Spleen (tissue), 11 donors: ENCODE data around the gene STAP1. TPM values are rescaled to one million over a fixed set of nuclear protein-coding genes. Genes with fewer than 3 reads are reported as not detected.
"Not testable (repeated sequence)": the region's sequence is repeated elsewhere in the genome, so short reads cannot be mapped to it uniquely, and the experiment has no call there.

ENCODE experiments used
- DNase-seq: peaks from one replicate; pipeline ENCODE4 v3.0.0-alpha.2; 2020
- H3K27ac ChIP-seq, 8 donors: fragments of 200-600 bp; sonication (generic) in 7 of 8; 1 replicate in 4 of 8; 2 replicates in 4 of 8; pipeline versions ENCODE4 v1.5.0 to v1.8.0; 2016 to 2021; ENCODE audit warnings: inconsistent platforms in 4 of 8, mild to moderate bottlenecking in 4 of 8, moderate library complexity in 1 of 8
- H3K27me3 ChIP-seq, 7 donors: fragments of 200-600 bp; sonication (generic) in 6 of 7; replicated peaks in 1 of 7; 1 replicate in 4 of 7; 2 replicates in 3 of 7; pipeline versions ENCODE4 v1.5.0 to v1.8.0; 2016 to 2021; ENCODE audit warnings: inconsistent platforms in 3 of 7, mild to moderate bottlenecking in 1 of 7
- H3K36me3 ChIP-seq, 6 donors: fragments of 200-600 bp; sonication (generic) in 5 of 6; 1 replicate in 4 of 6; 2 replicates in 2 of 6; pipeline versions ENCODE4 v1.5.0 to v1.8.0; 2016 to 2021; ENCODE audit warnings: inconsistent platforms in 2 of 6
- H3K4me1 ChIP-seq, 6 donors: fragments of 200-600 bp; sonication (generic) in 5 of 6; 1 replicate in 3 of 6; 2 replicates in 3 of 6; pipeline versions ENCODE4 v1.5.0 to v1.8.0; 2016 to 2021; ENCODE audit warnings: inconsistent platforms in 3 of 6
- H3K4me3 ChIP-seq, 8 donors: fragments of 200-600 bp; sonication (generic) in 7 of 8; 1 replicate in 4 of 8; 2 replicates in 4 of 8; pipeline versions ENCODE4 v1.5.0 to v1.8.0; 2016 to 2021; ENCODE audit warnings: inconsistent platforms in 4 of 8, mild to moderate bottlenecking in 4 of 8, moderate library complexity in 2 of 8
- H3K9me3 ChIP-seq, 8 donors: fragments of 200-600 bp; sonication (generic) in 7 of 8; 1 replicate in 4 of 8; 2 replicates in 4 of 8; pipeline versions ENCODE4 v1.5.0 to v1.8.0; 2016 to 2021; ENCODE audit warnings: inconsistent platforms in 4 of 8
- POLR2A ChIP-seq, 3 donors: fragments of 450-650 bp; IDR thresholded peaks; one replicate each; pipeline ENCODE4 v1.5.1; 2017; ENCODE audit warnings: antibody characterized with exemption in 3 of 3, mild to moderate bottlenecking in 1 of 3
- POLR2AphosphoS5 ChIP-seq, 3 donors: sonication (generic); formaldehyde crosslinking; IDR thresholded peaks; one replicate each; pipeline ENCODE4 v1.5.1; 2017; ENCODE audit warnings: antibody characterized with exemption in 3 of 3
- WGBS, 5 donors: extraction: QIAGEN DNeasy Blood & Tissue Kit in 3 of 5; methylation state at CpG; one replicate each; pipeline versions ENCODE4 v1.1.5 to v1.1.7; 2013 to 2018; 5-methylcytosine and 5-hydroxymethylcytosine counted together
- intact Hi-C: fragments of 100-400 bp; cut with DNase I; formaldehyde crosslinking; loops from one replicate; pipeline ENCODE4 v1.15.0; 2023; ENCODE audit warnings: low total_unique reads
- polyA plus RNA-seq, 3 donors: library from polyadenylated mRNA; stranded (reverse); fragments of 200-250 nt; gene quantifications; one replicate each; pipeline ENCODE4 v1.2.1, GENCODE V29; 2013
- total RNA-seq, 7 donors: library from RNA; depleted of rRNA in 3 of 7; stranded (reverse); fragments of >200 nt in 3 of 7; fragmentation: NEBNext Ultra II Directional in 4 of 7; extraction: Animal tissue kit (Norgen Biotek cat#: 25700) in 4 of 7; gene quantifications; one replicate each; pipeline versions ENCODE4 v1.1.0 to v1.2.1, GENCODE V29; 2016 to 2021
- TF ChIP-seq, protein P1 (sequence below), 11 experiments: fragments of 200-600 bp in 7 of 11; fragments of 450-650 bp in 4 of 11; sonication (generic) in 4 of 11; IDR thresholded peaks in 8 of 11; conservative IDR thresholded peaks in 3 of 11; 1 replicate in 7 of 11; 2 replicates in 4 of 11; pipeline versions ENCODE4 v1.4.0 to v1.8.0; 2016 to 2021; ENCODE audit warnings: antibody characterized with exemption in 11 of 11, inconsistent platforms in 4 of 11, mild to moderate bottlenecking in 1 of 11
- donor health status: healthy with polysubstance abuse.
- donor health status: DM: no; HTN: no; CAD: no; lungs with moderate emphysema.
- donor health status: DM: no; HTN: no; CAD: no.
- donor health status: Bipolar disorder and iron deficiency.
- donor health status: healthy.
- donor health status: DM: no; HTN: no; CAD: no.
- donor health status: DM: yes; HTN: yes; CAD: no.

STAP1 gene
- total and polyA plus RNA-seq, 10 donors: 22.3 to 74.1 (median 25.7) TPM

DNA sequence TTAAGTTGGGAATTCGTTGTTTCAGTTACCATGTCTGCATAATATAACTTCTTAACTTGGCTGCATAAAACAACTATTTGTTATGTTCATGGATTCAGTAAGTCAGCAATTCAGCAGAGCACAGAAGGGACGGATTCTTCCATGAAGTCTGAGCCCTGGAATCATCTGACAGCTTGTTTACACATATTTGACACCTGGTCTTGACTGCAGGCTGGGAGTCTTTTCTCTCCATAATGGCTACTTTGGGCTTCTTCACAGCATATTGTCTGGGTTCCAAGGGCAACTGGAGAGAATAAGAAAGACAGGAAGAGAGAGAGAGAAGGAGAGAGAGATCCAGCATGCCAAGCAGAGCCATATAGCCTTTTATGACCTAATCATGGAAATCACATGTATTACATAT, 36.3 kb upstream of the STAP1 start:
- Histone ChIP-seq H3K36me3 (peaks cover 0 to 59% (median 11%) of the 10 kb centered on the region in 6 donors), H3K4me1 (peaks cover 3 to 27% (median 8%) of the 10 kb centered on the region in 6 donors), H3K9me3 (no peaks in the 10 kb centered on the region), H3K27me3 (no peaks in the 10 kb centered on the region), H3K27ac (no peak overlapping the region), H3K4me3 (no peak overlapping the region)
- intact Hi-C loops: no loop called here
- 86 to 96% (median 90%) methylated on average over 2 of the region's 2 CpGs for WGBS, 5 donors
- TF ChIP-seq POLR2AphosphoS5 (IDR thresholded peaks at IDR 0.05): no peak
- TF ChIP-seq, protein P1, sequence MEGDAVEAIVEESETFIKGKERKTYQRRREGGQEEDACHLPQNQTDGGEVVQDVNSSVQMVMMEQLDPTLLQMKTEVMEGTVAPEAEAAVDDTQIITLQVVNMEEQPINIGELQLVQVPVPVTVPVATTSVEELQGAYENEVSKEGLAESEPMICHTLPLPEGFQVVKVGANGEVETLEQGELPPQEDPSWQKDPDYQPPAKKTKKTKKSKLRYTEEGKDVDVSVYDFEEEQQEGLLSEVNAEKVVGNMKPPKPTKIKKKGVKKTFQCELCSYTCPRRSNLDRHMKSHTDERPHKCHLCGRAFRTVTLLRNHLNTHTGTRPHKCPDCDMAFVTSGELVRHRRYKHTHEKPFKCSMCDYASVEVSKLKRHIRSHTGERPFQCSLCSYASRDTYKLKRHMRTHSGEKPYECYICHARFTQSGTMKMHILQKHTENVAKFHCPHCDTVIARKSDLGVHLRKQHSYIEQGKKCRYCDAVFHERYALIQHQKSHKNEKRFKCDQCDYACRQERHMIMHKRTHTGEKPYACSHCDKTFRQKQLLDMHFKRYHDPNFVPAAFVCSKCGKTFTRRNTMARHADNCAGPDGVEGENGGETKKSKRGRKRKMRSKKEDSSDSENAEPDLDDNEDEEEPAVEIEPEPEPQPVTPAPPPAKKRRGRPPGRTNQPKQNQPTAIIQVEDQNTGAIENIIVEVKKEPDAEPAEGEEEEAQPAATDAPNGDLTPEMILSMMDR (IDR thresholded peaks at IDR 0.05 in 8 of 11, conservative IDR thresholded peaks at IDR 0.05 in 3 of 11): no peak
- TF ChIP-seq POLR2A (IDR thresholded peaks at IDR 0.05): no peak
- DNase-seq: no peak

DNA sequence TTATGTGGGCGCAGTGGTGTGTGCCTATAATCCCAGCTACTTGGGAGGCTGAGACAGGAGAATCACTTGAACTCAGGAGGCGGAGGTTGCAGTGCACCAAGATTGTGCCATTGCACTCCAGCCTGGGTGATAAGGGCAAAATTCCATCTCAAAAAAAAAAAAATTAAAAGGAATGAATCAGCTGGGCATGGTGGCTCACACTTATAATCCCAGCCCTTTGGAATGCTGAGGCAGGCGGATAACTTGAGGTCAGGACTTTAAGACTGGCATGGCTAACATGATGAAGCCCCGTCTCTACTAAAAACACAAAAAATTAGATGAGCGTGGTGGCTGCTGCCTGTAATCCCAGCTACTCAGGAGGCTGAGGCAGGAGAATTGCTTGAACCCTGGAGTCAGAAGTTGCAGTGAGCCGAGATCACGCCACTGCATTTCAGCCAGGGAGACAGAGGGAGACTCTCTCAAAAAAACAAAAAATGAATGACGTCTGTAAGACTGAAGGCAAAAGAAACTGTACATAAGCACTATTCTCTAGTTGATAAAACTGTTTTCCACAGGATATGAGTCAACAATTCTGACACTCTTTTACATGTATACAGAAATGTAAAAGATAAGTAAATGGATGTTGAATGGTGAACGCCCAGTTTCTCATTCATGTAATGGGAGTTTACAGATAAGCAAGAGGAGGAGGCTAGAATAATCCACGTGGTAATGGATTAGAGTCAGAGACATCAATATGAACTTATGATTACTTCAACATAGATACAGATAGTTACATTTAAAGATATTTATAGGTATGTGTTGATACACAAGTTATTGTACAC, 35.5 kb upstream of the STAP1 start:
- no peak overlapping the region for H3K27ac ChIP-seq
- no peak overlapping the region for H3K4me3 ChIP-seq
- H3K4me1 ChIP-seq: peaks cover 3 to 36% (median 10%) of the 10 kb centered on the region in 6 donors
- intact Hi-C loops: no loop called here
- WGBS, 5 donors: 84 to 92% (median 90%) methylated on average over 10 of the region's 10 CpGs
- H3K9me3 ChIP-seq: no peaks in the 10 kb centered on the region
- no peak for DNase-seq
- peaks cover 0 to 55% (median 3%) of the 10 kb centered on the region in 6 donors for H3K36me3 ChIP-seq
- no peaks in the 10 kb centered on the region for H3K27me3 ChIP-seq
- TF ChIP-seq, protein P1 (IDR thresholded peaks at IDR 0.05 in 8 of 11, conservative IDR thresholded peaks at IDR 0.05 in 3 of 11): no peak
- TF ChIP-seq POLR2AphosphoS5 (IDR thresholded peaks at IDR 0.05): no peak
- no peak for TF ChIP-seq POLR2A (IDR thresholded peaks at IDR 0.05)

DNA sequence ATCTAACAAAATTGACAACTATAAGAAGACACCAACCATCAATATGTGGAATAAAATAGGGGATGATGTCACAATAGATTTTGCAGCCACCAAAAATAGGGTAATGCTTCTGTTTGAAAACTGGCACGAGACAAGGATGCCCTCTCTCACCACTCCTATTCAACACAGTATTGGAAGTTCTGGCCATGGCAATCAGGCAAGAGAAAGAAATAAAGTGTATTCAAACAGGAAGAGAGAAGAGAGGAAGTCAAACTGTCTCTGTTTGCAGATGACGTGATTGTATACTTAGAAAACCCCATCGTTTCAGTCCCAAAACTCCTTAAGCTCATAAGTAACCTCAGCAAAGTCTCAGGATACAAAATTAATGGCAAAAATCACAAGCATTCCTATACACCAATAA, 34.4 kb upstream of the STAP1 start:
- WGBS, 5 donors: 46 to 86% (median 59%) methylated on average over 3 of the region's 3 CpGs
- H3K36me3 ChIP-seq: peaks cover 0 to 52% (median 4%) of the 10 kb centered on the region in 6 donors
- H3K4me3 ChIP-seq, H3K27ac ChIP-seq, DNase-seq, H3K9me3 ChIP-seq, intact Hi-C loops, H3K27me3 ChIP-seq: not testable (repeated sequence)
- peaks cover 3 to 42% (median 10%) of the 10 kb centered on the region in 6 donors for H3K4me1 ChIP-seq

DNA sequence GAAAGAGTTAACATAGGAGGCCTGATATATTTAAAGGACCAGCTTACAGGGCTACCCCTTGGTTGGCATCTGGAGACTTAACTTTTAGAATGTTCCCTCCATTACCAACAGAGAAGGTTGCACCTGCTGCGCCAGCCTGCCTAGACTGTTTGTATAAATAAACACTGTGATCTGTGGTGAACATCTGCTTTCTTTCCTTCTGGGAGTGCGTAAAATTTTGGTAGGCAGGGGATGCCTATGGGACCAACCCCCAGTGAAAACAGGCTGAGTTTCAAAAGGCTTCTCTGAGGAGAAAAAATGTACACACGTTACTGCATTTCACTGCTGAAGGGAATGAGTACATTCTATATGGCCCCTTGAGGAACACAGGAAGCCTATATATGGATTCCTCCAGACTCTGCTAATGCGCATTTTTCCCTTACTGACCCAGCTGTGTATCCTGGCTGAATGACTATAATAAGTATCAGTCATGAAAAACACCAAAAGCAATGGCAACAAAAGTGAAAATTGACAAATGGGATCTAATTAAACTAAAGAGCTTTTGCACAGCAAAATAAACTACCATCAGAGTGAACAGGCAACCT, 27.1 kb upstream of the STAP1 start:
- no peaks in the 10 kb centered on the region for H3K27me3 ChIP-seq
- intact Hi-C loops: no loop called here
- TF ChIP-seq, protein P1 (IDR thresholded peaks at IDR 0.05 in 8 of 11, conservative IDR thresholded peaks at IDR 0.05 in 3 of 11): no peak
- TF ChIP-seq POLR2AphosphoS5 (IDR thresholded peaks at IDR 0.05): no peak
- TF ChIP-seq POLR2A (IDR thresholded peaks at IDR 0.05): no peak
- peaks cover 0 to 25% (median 4%) of the 10 kb centered on the region in 6 donors for H3K4me1 ChIP-seq
- no peak overlapping the region for H3K4me3 ChIP-seq
- H3K36me3 ChIP-seq: peaks cover 0 to 91% (median 60%) of the 10 kb centered on the region in 6 donors
- peaks cover 0 to 18% (median 11%) of the 10 kb centered on the region in 8 donors for H3K9me3 ChIP-seq
- WGBS, 5 donors: 70 to 95% (median 81%) methylated on average over 4 of the region's 4 CpGs
- H3K27ac ChIP-seq: no peak overlapping the region
- DNase-seq: no peak

DNA sequence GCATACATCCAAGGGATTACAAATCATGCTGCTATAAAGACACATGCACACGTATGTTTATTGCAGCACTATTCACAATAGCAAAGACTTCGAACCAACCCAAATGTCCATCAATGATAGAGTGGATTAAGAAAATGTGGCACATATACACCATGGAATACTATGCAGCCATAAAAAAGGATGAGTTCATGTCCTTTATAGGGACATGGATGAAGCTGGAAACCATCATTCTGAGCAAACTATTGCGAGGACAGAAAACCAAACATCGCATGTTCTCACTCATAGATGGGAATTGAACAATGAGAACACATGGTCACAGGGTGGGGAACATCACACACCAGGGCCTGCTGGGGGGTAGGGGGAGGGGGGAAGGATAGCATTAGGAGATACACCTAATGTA, 26.1 kb upstream of the STAP1 start:
- H3K27ac ChIP-seq, intact Hi-C loops, H3K4me3 ChIP-seq, DNase-seq, H3K27me3 ChIP-seq: not testable (repeated sequence)
- Histone ChIP-seq H3K9me3 (peaks cover 0 to 18% (median 11%) of the 10 kb centered on the region in 8 donors), H3K36me3 (peaks cover 0 to 100% (median 69%) of the 10 kb centered on the region in 6 donors), H3K4me1 (peaks cover 0 to 23% (median 2%) of the 10 kb centered on the region in 6 donors)
- 88 to 96% (median 94%) methylated on average over 4 of the region's 4 CpGs for WGBS, 5 donors
